Measurements from ENCODE around the gene APOBEC2. TPM values are rescaled to one million over a fixed set of nuclear protein-coding genes. Genes with fewer than 3 reads are reported as not detected.

The APOBEC2 gene
- not detected in 2 replicates for total RNA-seq

DNA sequence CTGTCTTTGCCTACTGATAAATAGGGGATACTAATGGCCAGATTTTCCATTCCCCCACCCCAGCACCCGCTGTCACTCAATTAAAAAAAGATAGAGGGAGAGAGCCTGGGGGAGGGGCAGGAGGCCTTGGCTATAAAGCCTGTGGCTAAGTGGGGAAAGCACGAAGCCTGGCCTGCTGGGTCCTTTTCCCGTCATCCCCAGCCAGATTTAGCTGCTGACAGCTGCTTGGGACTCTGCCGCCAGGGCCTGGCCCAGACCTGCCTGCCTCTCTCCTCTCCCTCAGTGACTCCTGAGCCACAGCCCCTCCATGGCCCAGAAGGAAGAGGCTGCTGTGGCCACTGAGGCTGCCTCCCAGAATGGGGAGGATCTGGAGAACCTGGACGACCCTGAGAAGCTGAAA, at the start of gene APOBEC2:
TSS of gene APOBEC2 (plus strand) at position 162 of the 400 bp plus-strand sequence. CDS start at position 308, 146 bp downstream.

DNA sequence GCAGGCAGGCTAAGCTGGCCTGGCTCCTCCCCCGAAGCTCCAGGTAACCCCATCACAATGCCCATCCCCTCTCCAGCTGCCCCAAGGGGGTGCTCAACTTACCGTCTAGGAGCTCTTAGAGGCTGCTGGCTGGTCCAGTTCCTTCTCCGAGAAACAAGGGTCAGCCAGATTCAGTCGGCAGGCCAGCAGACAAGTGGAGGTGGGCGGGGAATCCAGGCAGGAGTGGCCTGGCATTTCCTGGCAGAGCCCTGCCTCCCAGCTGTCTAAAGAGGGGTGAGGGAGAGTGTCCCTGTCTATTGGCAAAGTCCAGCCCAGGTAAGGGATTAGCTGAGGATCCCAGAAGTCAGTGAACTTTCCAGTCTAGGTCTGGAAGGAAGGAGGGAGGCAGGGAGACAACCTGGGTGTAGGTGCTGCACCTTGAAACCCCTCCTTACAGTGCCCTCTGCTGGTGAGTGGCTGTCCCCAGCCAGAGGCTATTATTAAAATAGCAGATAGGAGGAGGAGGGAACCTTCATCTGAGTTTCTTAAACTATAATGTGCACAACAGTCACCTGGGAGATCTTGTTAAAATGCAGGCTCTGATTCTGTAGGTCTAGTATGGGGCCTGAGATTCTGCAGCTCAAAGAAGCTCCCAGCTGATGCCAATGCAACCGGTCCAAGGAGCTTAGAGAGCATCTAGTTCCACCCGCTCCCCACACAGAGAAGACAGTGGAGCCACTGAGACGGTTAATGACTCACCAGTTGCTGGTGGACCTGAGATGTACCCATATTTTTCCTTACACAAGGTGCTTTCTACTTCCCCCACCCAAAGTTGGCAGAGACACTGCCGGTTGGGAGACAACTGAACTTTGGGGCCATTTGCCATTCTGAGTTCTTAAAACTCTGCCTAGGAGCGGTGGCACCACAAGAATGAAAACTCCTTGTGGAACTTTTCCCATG, 13.7 kb upstream of the APOBEC2 start, which contains the start of gene UNC5CL:
TSS of gene UNC5CL (minus strand) at position 162 of the 939 bp plus-strand sequence. CDS start 4,147 bp downstream, outside the sequence.

DNA sequence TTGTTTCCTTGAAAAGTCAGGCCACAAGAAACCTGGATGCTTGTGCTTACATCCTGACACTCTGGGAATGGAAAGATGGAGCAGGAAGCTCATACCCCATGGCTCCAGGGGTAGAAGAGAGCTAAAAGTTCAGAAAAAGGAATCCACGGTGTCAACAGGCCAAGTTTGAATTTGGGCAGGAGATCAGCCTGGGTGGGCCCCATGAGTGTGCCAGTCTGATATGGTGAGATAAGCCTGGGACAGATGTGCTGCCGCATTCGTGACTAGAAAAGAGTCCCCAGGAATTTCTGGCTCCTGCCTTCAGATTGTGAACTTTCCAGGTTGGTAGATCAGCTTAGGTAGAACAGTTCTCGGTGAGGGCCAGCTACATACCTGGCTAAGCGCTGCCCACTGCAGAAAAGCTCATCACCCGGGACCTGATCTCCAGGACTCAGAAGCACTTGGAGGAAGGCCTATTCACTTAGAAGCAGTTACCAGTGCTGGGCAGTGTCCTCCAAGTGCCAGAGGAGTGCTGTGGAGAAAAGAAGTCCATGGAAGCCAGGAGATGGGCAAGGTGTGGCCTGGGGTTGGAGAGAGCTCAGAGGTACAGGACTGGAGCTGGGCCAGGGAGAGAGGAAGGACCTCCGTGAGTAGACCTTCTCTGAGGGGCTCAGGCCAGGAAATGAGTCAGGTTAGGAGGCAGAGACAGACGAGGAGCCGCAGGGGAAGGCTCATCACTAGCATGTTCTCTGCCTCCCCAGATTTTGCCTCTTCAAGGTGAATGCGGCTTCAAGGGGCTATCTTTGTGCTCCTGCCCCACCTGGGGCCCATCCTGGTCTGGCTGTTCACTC, 10.6 kb upstream of the APOBEC2 start, which contains the start of gene TSPO2:
TSS of gene TSPO2 (plus strand) at position 242 of the 830 bp plus-strand sequence. CDS start at position 761, 519 bp downstream.

DNA sequence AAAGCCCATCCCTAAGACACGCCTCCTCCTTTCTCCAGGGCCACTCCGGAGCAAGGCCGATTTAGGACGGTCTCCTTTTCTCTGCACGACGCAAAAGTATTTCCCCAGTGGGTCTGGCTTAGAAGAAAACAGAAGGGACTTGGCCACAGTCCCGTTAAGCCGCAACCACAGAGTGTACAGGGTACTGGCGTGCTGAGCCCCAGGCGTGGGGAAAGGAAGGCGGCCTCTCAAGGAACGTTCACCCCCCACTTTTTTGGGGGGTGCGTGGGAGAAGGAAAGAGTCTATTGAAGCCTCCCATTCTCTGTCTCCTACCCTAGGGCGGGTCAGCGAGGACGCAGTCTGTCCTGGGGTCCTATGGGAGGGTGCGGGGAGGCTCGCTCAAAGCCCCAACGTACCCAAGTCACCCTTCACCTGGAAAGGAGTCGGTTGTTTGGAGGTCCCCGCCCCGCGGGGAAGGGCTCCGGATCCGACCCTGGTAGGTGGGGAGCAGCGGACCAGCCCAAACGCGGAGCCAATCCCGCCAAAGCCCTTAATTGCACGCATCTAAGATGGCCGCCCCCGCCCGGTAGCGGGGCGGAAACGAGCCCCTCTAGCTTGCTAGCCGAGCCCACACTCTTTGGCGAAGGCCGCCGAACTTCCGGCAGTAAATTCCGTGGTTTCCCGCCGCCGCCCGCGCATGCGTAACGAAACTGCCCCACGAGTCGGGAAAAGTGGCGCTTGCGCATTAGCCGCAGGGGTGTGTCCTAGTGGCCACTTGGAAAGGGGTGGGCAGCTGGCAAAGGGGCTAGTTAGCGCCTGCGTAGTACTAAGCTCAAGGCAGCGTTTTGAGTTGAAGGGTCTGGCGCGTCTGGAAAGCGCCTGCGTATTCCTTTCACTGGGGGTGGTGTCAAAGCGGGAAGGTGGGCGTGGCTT, 19.2 kb downstream of the APOBEC2 start, which contains the start of gene OARD1:
TSS of gene OARD1 (minus strand) at position 434 of the 913 bp plus-strand sequence. CDS start 722 bp downstream, outside the sequence.

DNA sequence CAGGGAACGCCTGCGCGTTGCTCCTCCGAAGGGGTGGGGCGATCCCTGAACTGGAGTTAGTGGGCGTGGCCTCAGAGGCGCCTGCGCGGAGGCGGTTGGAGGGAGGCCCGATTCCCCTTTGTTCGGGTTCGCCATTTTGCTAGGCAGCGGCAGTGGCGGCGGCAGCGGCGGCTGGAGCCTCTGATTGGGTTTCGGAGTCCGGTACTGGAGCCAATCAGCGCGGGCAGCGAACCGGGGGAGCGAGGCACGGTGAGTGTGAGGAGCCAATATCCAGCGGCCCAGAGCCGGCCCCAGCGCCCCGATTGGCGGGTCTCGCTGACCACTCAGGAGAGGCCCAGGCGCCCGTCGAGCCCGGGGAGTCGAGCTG, 19.8 kb downstream of the APOBEC2 start, which contains the start of gene NFYA:
TSS of gene NFYA (plus strand) at position 139 of the 367 bp plus-strand sequence. CDS start 6,116 bp downstream, outside the sequence.

Other genes with a start within 250 kb of the APOBEC2 start
- gene UNC5CL, start 14.0 kb upstream of the APOBEC2 start, total RNA-seq: not detected in 2 replicates
- gene TSPO2, start 10.7 kb upstream of the APOBEC2 start, total RNA-seq: not detected in 2 replicates
- gene OARD1, start 19.2 kb downstream of the APOBEC2 start, total RNA-seq: 11.8 and 14.4 TPM in 2 replicates
- gene NFYA, start 19.8 kb downstream of the APOBEC2 start, total RNA-seq: 7.2 and 8.5 TPM in 2 replicates
- not detected in 2 replicates for gene TREML1, start 101.1 kb downstream of the APOBEC2 start, total RNA-seq
- gene TREM2, start 109.9 kb downstream of the APOBEC2 start, total RNA-seq: not detected in 2 replicates
- not detected in 2 replicates for gene TREML2, start 147.9 kb downstream of the APOBEC2 start, total RNA-seq
- gene TREML4, start 175.1 kb downstream of the APOBEC2 start, total RNA-seq: 0.06 TPM in 1 of 2 replicates, not detected in the other
- 1.7 and 2.1 TPM in 2 replicates for gene TREM1, start 233.5 kb downstream of the APOBEC2 start, total RNA-seq

Measured in cardiac ventricle fibroblast (primary cell).